CD14-positive monocyte (primary cell): ENCODE data around the gene KCNN3. TPM values are rescaled to one million over a fixed set of nuclear protein-coding genes. Genes with fewer than 3 reads are reported as not detected.
A peak's percentile ranks its signal among the peaks of the same experiment; 100 is the strongest.

Experiments used
- DNase-seq, 3 donors: peaks; one replicate each; pipeline ENCODE4 v3.0.0-alpha.2; 2011 to 2022
- H2AFZ ChIP-seq: 2 replicates; pipeline ENCODE4 v1.6.0; 2012; ENCODE audit warnings: mild to moderate bottlenecking, low read depth, low read length, inconsistent platforms; ENCODE audit not compliant: insufficient read depth, poor library complexity, severe bottlenecking
- H3K27ac ChIP-seq, 2 donors: 1 replicate in 1 of 2; 2 replicates in 1 of 2; pipeline ENCODE4 v1.5.1; 2012 to 2013; ENCODE audit warnings: low read length in 2 of 2, control low read depth in 1 of 2, inconsistent platforms in 1 of 2, low read depth in 1 of 2, mild to moderate bottlenecking in 1 of 2
- H3K27me3 ChIP-seq, 2 donors: one replicate each; pipeline versions ENCODE4 v1.6.0 to v1.6.1; 2011 to 2013; ENCODE audit warnings: low read length in 2 of 2; ENCODE audit not compliant: control insufficient read depth in 2 of 2, insufficient read depth in 2 of 2
- H3K36me3 ChIP-seq, 2 donors: replicated peaks in 1 of 2; 1 replicate in 1 of 2; 2 replicates in 1 of 2; pipeline versions ENCODE4 v1.5.1 to v1.6.1; 2012 to 2013; ENCODE audit warnings: low read length in 2 of 2, control low read depth in 1 of 2, inconsistent platforms in 1 of 2, mild to moderate bottlenecking in 1 of 2; ENCODE audit not compliant: insufficient read depth in 2 of 2, control insufficient read depth in 1 of 2
- H3K4me1 ChIP-seq, 2 donors: 1 replicate in 1 of 2; 2 replicates in 1 of 2; pipeline versions ENCODE4 v1.5.1 to v1.6.1; 2012 to 2013; ENCODE audit warnings: low read length in 2 of 2, control low read depth in 1 of 2, inconsistent platforms in 1 of 2, mild to moderate bottlenecking in 1 of 2, moderate library complexity in 1 of 2; ENCODE audit not compliant: insufficient read depth in 2 of 2, control insufficient read depth in 1 of 2
- H3K4me2 ChIP-seq: replicated peaks from 2 replicates; pipeline ENCODE3; 2012; ENCODE audit warnings: low read length, moderate library complexity, mild to moderate bottlenecking; ENCODE audit not compliant: poor library complexity, severe bottlenecking; ENCODE audit errors: extremely low read depth
- H3K4me3 ChIP-seq, 3 experiments: fragments of 200-600 bp in 1 of 3; sonication (generic) in 1 of 3; replicated peaks in 1 of 3; 1 replicate in 2 of 3; 2 replicates in 1 of 3; pipeline ENCODE4 v1.5.1; 2011 to 2013; ENCODE audit warnings: low read length in 3 of 3, mild to moderate bottlenecking in 3 of 3, control low read depth in 2 of 3, low read depth in 2 of 3, inconsistent platforms in 1 of 3, moderate library complexity in 1 of 3
- H3K79me2 ChIP-seq: 2 replicates; pipeline ENCODE4 v1.6.0; 2012; ENCODE audit warnings: mild to moderate bottlenecking, control low read depth, inconsistent platforms, low read length, moderate library complexity; ENCODE audit not compliant: insufficient read depth
- H3K9ac ChIP-seq: 2 replicates; pipeline ENCODE4 v1.6.0; 2017; ENCODE audit warnings: low read length, mild to moderate bottlenecking; ENCODE audit not compliant: insufficient read depth, poor library complexity, severe bottlenecking
- H3K9me3 ChIP-seq, 2 donors: replicated peaks in 1 of 2; 1 replicate in 1 of 2; 2 replicates in 1 of 2; pipeline versions ENCODE4 v1.5.1 to v1.6.1; 2012 to 2013; ENCODE audit warnings: low read length in 2 of 2, control low read depth in 1 of 2; ENCODE audit not compliant: control insufficient read depth in 1 of 2, insufficient read depth in 1 of 2
- H4K20me1 ChIP-seq: 2 replicates; pipeline ENCODE4 v1.6.0; 2012; ENCODE audit warnings: mild to moderate bottlenecking, low read length, control low read depth, moderate library complexity; ENCODE audit not compliant: insufficient read depth
- H3K27ac Mint-ChIP-seq, 7 donors: one replicate each; pipeline ENCODE4 v1.8.0; 2020; ENCODE audit warnings: mild to moderate bottlenecking in 7 of 7, mixed read lengths in 7 of 7, moderate library complexity in 6 of 7, inconsistent platforms in 2 of 7
- H3K27me3 Mint-ChIP-seq, 3 donors: one replicate each; pipeline ENCODE4 v1.8.0; 2021 to 2022; ENCODE audit warnings: low read depth in 3 of 3, mild to moderate bottlenecking in 3 of 3, mixed read lengths in 3 of 3, moderate library complexity in 3 of 3, inconsistent platforms in 1 of 3
- H3K36me3 Mint-ChIP-seq, 2 donors: one replicate each; pipeline ENCODE4 v1.8.0; 2020; ENCODE audit warnings: mixed read lengths in 2 of 2, inconsistent platforms in 1 of 2, mild to moderate bottlenecking in 1 of 2
- H3K4me1 Mint-ChIP-seq: one replicate; pipeline ENCODE4 v1.8.0; 2020; ENCODE audit warnings: mild to moderate bottlenecking, mixed read lengths
- H3K4me3 Mint-ChIP-seq, 2 donors: one replicate each; pipeline ENCODE4 v1.8.0; 2020; ENCODE audit warnings: mild to moderate bottlenecking in 2 of 2, mixed read lengths in 2 of 2, moderate library complexity in 1 of 2
- H3K9me3 Mint-ChIP-seq, 7 donors: one replicate each; pipeline ENCODE4 v1.8.0; 2020 to 2022; ENCODE audit warnings: mixed read lengths in 7 of 7, mild to moderate bottlenecking in 6 of 7, moderate library complexity in 6 of 7, inconsistent platforms in 2 of 7
- CTCF ChIP-seq: fragments of 200-600 bp; IDR thresholded peaks from one replicate; pipeline ENCODE4 v1.8.0; 2022; ENCODE audit warnings: antibody characterized with exemption, mild to moderate bottlenecking
- WGBS: methylation state at CpG from one replicate; pipeline ENCODE4 v1.1.5; 2013; ENCODE audit warnings: missing lambda C conversion rate; ENCODE audit not compliant: insufficient coverage; 5-methylcytosine and 5-hydroxymethylcytosine counted together
- intact Hi-C, 2 donors: fragments of 100-400 bp; cut with micrococcal nuclease; formaldehyde crosslinking; loops; one replicate each; pipeline versions ENCODE4 v1.15.0 to v1.15.1; 2023
- polyA plus RNA-seq, 3 donors: library from polyadenylated mRNA; depleted of rRNA in 1 of 3; unstranded in 2 of 3; stranded (reverse) in 1 of 3; fragments of 300-500 nt in 2 of 3; fragments of >200 nt in 1 of 3; fragmentation: Illumina TruSeq in 2 of 3; gene quantifications; 1 replicate in 2 of 3; 2 replicates in 1 of 3; pipeline ENCODE4 v1.2.3, GENCODE V29; 2012 to 2021

KCNN3 gene
- polyA plus RNA-seq, 3 donors: not detected

DNA sequence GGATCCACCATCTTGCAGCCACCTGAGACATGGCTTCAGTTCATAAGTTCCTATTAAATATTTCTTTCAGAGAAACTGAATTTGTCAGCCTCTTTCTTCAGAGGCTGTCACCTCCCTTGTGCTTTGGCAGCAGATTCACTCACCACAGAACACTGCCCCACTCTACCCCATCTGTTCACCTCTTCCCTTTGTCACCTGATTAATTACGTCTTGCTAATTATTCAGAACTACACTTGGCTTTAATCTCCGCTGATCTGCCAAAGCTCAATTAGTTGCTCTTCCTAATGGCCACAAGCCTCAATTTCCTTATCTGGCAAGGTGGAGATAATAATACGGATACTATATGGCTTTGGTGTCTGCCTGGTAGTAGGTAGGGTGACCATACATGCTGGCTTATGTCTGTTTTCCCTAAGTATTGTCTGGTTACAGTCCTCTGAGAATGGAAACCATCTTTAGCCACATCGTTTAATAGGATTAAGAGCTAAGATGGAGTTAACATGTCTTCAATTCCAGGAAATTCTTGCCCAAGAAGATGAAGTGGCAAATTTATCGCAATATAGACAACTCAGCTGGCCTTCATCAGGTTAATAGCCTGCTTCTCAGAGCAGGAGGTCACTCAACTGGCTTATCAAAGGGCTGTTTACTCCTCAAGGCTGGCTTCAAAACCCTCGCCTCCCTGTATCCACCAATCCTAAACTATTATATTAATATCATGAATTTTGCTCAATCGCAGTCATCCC is 203.9 kb downstream of the KCNN3 start:
- H3K9me3 Mint-ChIP-seq: no peaks in the 10 kb centered on the region
- DNase-seq: no peak
- Histone ChIP-seq H4K20me1 (no peaks in the 10 kb centered on the region), H3K4me2 (no peak overlapping the region), H3K4me3 (no peak overlapping the region), H3K27ac (no peak overlapping the region), H3K36me3 (no peaks in the 10 kb centered on the region), H3K9ac (no peak overlapping the region), H3K79me2 (no peaks in the 10 kb centered on the region), H3K9me3 (no peaks in the 10 kb centered on the region), H3K4me1 (no peaks in the 10 kb centered on the region), H3K27me3 (no peaks in the 10 kb centered on the region), H2AFZ (no peak overlapping the region)
- H3K36me3 Mint-ChIP-seq: no peaks in the 10 kb centered on the region
- H3K4me1 Mint-ChIP-seq: no peaks in the 10 kb centered on the region
- H3K27me3 Mint-ChIP-seq: no peaks in the 10 kb centered on the region
- no peak for TF ChIP-seq CTCF
- H3K27ac Mint-ChIP-seq: no peak overlapping the region
- WGBS: 0% methylated on average over 1 of the region's 7 CpGs
- no peak overlapping the region for H3K4me3 Mint-ChIP-seq
- intact Hi-C loops: loop anchor here (5.0 kb wide), 2 partner anchors 96 to 211 kb away; no protein-coding TSS in a partner anchor

DNA sequence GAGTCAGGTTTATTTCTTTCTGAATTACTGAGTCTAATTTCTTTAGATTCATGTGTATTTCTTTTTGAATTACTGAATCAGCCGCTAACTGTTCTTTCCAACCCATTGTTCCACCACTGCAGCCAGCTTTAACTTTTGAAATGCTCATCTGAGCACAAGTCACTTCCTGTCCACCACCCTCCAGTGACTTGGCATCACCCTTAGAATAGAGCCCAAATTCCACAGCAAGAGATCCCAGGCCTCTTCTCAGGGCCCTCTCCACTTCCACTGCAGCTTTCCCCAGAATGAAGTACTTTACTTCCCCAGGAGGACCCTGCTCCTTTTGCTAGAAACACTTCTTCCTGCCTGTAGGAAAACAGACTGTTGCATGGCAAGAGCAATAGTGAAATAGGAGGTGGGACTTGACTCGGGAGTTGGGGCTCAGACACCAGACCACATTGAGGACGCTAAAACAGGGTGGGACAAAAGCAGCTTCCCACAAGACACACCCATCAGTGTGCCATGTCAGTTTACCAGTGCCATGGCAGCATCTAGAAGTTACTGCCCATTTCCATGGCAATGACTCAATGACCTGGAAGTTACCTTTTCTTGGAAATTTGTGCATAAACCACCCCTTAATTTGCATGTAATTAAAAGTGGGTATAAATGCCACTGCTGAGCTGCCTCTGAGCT is 205.6 kb downstream of the KCNN3 start:
- Mint-ChIP-seq H3K9me3 (no peaks in the 10 kb centered on the region), H3K4me3 (no peak overlapping the region), H3K36me3 (no peaks in the 10 kb centered on the region), H3K27me3 (no peaks in the 10 kb centered on the region), H3K27ac (peak overlapping the region in 1 of 7 donors; percentile 38), H3K4me1 (no peaks in the 10 kb centered on the region)
- no peak for TF ChIP-seq CTCF
- Histone ChIP-seq H3K4me1 (no peaks in the 10 kb centered on the region), H3K4me2 (no peak overlapping the region), H4K20me1 (no peaks in the 10 kb centered on the region), H3K9ac (no peak overlapping the region), H3K36me3 (no peaks in the 10 kb centered on the region), H3K27me3 (no peaks in the 10 kb centered on the region), H2AFZ (no peak overlapping the region), H3K79me2 (no peaks in the 10 kb centered on the region), H3K4me3 (no peak overlapping the region), H3K27ac (no peak overlapping the region), H3K9me3 (no peaks in the 10 kb centered on the region)
- no peak for DNase-seq
- intact Hi-C loops: loop anchor here (5.0 kb wide), 2 partner anchors 98 to 213 kb away; no protein-coding TSS in a partner anchor
- WGBS: 20% methylated on average over 1 of the region's 3 CpGs
